Measurements from ENCODE around the gene ALOX15B. TPM values are rescaled to one million over a fixed set of nuclear protein-coding genes. Genes with fewer than 3 reads are reported as not detected.

ALOX15B gene
- polyA plus RNA-seq, 1 donor from 2014 or later = not detected

- H3K9me3 ChIP-seq (ENCODE audit: low read length) = peaks cover 6% of the 10 kb centered on the region
- peaks cover 55% of the 10 kb centered on the region for H3K27me3 ChIP-seq (ENCODE audit: insufficient read depth, low read depth, low read length)
- H3K9ac ChIP-seq (ENCODE audit: low read length) = no peak overlapping the region
- H3K9me2 ChIP-seq (ENCODE audit: insufficient read depth, low read length) = no peaks in the 10 kb centered on the region
- no peaks in the 10 kb centered on the region for H3K79me2 ChIP-seq (replicated peaks; ENCODE audit: insufficient read depth, low read length)
- H3K4me2 ChIP-seq (ENCODE audit: low read length) = no peak overlapping the region
- H3K36me3 ChIP-seq (ENCODE audit: insufficient read depth, low read length) = no peaks in the 10 kb centered on the region
- no peak overlapping the region for H2AFZ ChIP-seq (ENCODE audit: low read depth, low read length)
- no peaks in the 10 kb centered on the region for H3F3A ChIP-seq (ENCODE audit: insufficient read depth, low read length, poor library complexity, severe bottlenecking)
- no peaks in the 10 kb centered on the region for H4K20me1 ChIP-seq (ENCODE audit: insufficient read depth)
- TF ChIP-seq EP300 (conservative IDR thresholded peaks at IDR 0.05; ENCODE audit: poor library complexity, severe bottlenecking) = no peak
- TF ChIP-seq REST (IDR thresholded peaks at IDR 0.05; ENCODE audit: borderline replicate concordance) = no peak
- no peak for TF ChIP-seq EZH2 (IDR thresholded peaks at IDR 0.05; ENCODE audit: borderline replicate concordance, insufficient read depth, low read length, poor library complexity, severe bottlenecking)
- no peak for TF ChIP-seq MXI1 (conservative IDR thresholded peaks at IDR 0.05; ENCODE audit: poor library complexity, severe bottlenecking)
- H3K27ac ChIP-seq (ENCODE audit: low read length) = no peak overlapping the region
- no peak overlapping the region for H3K4me3 ChIP-seq (ENCODE audit: low read length)
These were observed 33.5 kb upstream of the ALOX15B start for GRCh38 chr17:8005357-8005756.

GRCh38 chr17:8005967-8006730 lies 32.7 kb upstream of the ALOX15B start:
- Histone ChIP-seq H3K4me2 (ENCODE audit: low read length) (no peak overlapping the region), H3K9ac (ENCODE audit: low read length) (no peak overlapping the region), H3K4me3 (ENCODE audit: low read length) (no peak overlapping the region), H3K79me2 (replicated peaks; ENCODE audit: insufficient read depth, low read length) (no peaks in the 10 kb centered on the region), H3K27ac (ENCODE audit: low read length) (no peak overlapping the region), H3K9me3 (ENCODE audit: low read length) (peaks cover 4% of the 10 kb centered on the region), H2AFZ (ENCODE audit: low read depth, low read length) (no peak overlapping the region), H3K36me3 (ENCODE audit: insufficient read depth, low read length) (no peaks in the 10 kb centered on the region), H4K20me1 (ENCODE audit: insufficient read depth) (no peaks in the 10 kb centered on the region), H3K27me3 (ENCODE audit: insufficient read depth, low read depth, low read length) (peaks cover 47% of the 10 kb centered on the region), H3F3A (ENCODE audit: insufficient read depth, low read length, poor library complexity, severe bottlenecking) (no peaks in the 10 kb centered on the region), H3K9me2 (ENCODE audit: insufficient read depth, low read length) (no peaks in the 10 kb centered on the region)
- TF ChIP-seq EP300 (conservative IDR thresholded peaks at IDR 0.05; ENCODE audit: poor library complexity, severe bottlenecking) (no peak), CTCF (IDR thresholded peaks at IDR 0.05; ENCODE audit: poor library complexity, severe bottlenecking) (no peak), POLR2AphosphoS5 (IDR thresholded peaks at IDR 0.05) (no peak), RAD21 (conservative IDR thresholded peaks at IDR 0.05) (no peak), EZH2 (IDR thresholded peaks at IDR 0.05; ENCODE audit: borderline replicate concordance, insufficient read depth, low read length, poor library complexity, severe bottlenecking) (no peak), REST (IDR thresholded peaks at IDR 0.05; ENCODE audit: borderline replicate concordance) (no peak), SMC3 (conservative IDR thresholded peaks at IDR 0.05; ENCODE audit: poor library complexity) (no peak), TAF1 (IDR thresholded peaks at IDR 0.05; ENCODE audit: low read depth) (no peak), MXI1 (conservative IDR thresholded peaks at IDR 0.05; ENCODE audit: poor library complexity, severe bottlenecking) (no peak)

Data from neural cell (in vitro differentiated cells).